ENCODE results near the gene CDH23.

DNA sequence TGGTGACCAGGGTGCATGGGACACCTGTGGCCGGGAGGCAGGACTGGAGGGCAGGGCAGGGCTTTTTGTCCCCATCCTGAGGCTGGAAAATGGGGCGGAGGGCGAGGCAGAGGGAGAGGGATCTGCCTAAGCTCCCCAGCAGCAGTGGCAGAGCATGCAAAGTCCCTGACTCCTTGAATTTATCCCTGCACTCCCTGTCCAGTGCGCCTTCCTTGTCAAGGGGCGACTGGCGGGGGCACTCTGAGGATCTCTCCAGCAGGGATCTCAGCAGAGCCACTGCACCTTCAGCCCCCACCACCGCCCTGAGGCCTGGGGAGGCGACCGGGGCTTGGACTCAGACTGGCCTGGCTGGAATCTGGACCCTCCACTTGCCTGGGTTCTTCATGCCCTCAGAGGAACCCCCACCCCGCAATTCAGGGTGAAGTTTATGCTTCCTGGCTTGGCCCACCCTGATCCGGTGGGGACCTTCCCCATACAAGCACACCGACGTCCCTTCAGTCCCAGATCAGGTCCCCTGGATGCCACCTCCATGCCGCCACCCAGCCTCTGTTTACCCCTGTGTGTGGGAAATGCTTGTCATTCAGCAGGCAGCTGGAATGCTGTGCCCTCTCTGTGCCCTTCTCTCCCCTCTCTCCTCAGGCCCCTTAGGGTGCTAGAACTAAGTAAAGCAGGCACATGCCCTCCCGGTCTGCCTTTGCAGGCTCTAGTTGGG, 46.3 kb downstream of the CDH23 start:
- no peak for TF ChIP-seq POLR2A (IDR thresholded peaks at IDR 0.05; ENCODE audit: low read depth)
- TF ChIP-seq, protein P1, sequence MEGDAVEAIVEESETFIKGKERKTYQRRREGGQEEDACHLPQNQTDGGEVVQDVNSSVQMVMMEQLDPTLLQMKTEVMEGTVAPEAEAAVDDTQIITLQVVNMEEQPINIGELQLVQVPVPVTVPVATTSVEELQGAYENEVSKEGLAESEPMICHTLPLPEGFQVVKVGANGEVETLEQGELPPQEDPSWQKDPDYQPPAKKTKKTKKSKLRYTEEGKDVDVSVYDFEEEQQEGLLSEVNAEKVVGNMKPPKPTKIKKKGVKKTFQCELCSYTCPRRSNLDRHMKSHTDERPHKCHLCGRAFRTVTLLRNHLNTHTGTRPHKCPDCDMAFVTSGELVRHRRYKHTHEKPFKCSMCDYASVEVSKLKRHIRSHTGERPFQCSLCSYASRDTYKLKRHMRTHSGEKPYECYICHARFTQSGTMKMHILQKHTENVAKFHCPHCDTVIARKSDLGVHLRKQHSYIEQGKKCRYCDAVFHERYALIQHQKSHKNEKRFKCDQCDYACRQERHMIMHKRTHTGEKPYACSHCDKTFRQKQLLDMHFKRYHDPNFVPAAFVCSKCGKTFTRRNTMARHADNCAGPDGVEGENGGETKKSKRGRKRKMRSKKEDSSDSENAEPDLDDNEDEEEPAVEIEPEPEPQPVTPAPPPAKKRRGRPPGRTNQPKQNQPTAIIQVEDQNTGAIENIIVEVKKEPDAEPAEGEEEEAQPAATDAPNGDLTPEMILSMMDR (IDR thresholded peaks at IDR 0.05) = no peak
